ENCODE results near the gene GSAP.

Gene GSAP

GRCh38 chr7:77450613-77451012, 34.5 kb upstream of the GSAP start:
- Histone ChIP-seq H3K4me3 (ENCODE audit: low read depth, low read length, poor library complexity, severe bottlenecking) (no peak overlapping the region), H3K9me3 (ENCODE audit: low read length) (no peaks in the 10 kb centered on the region), H3K9me2 (ENCODE audit: low read depth, low read length) (no peaks in the 10 kb centered on the region), H3K27me3 (ENCODE audit: insufficient read depth, low read length) (no peaks in the 10 kb centered on the region), H3K79me2 (ENCODE audit: insufficient read depth, low read length) (no peaks in the 10 kb centered on the region), H3K36me3 (ENCODE audit: insufficient read depth, low read length) (no peaks in the 10 kb centered on the region), H2AFZ (ENCODE audit: low read length) (no peak overlapping the region), H3F3A (ENCODE audit: insufficient read depth, low read length) (no peaks in the 10 kb centered on the region), H3K27ac (ENCODE audit: low read depth, low read length, poor library complexity, severe bottlenecking) (no peak overlapping the region), H3K4me2 (ENCODE audit: low read length) (no peak overlapping the region), H3K9ac (ENCODE audit: low read length) (no peak overlapping the region), H3K4me1 (ENCODE audit: insufficient read depth, low read length, severe bottlenecking) (no peaks in the 10 kb centered on the region), H4K20me1 (ENCODE audit: insufficient read depth, low read length) (no peaks in the 10 kb centered on the region)
- no peak for TF ChIP-seq EZH2 (IDR thresholded peaks at IDR 0.05; ENCODE audit: borderline replicate concordance, low read length)
- TF ChIP-seq CTCF (IDR thresholded peaks at IDR 0.05; ENCODE audit: low read length) = no peak

GRCh38 chr7:77450054-77450453, 33.9 kb upstream of the GSAP start:
- H2AFZ ChIP-seq (ENCODE audit: low read length) = no peak overlapping the region
- TF ChIP-seq CTCF (IDR thresholded peaks at IDR 0.05; ENCODE audit: low read length) = no peak
- no peak for TF ChIP-seq EZH2 (IDR thresholded peaks at IDR 0.05; ENCODE audit: borderline replicate concordance, low read length)
- H3K9me3 ChIP-seq (ENCODE audit: low read length) = no peaks in the 10 kb centered on the region
- H3K9me2 ChIP-seq (ENCODE audit: low read depth, low read length) = no peaks in the 10 kb centered on the region
- no peak overlapping the region for H3K4me3 ChIP-seq (ENCODE audit: low read depth, low read length, poor library complexity, severe bottlenecking)
- no peaks in the 10 kb centered on the region for H4K20me1 ChIP-seq (ENCODE audit: insufficient read depth, low read length)
- H3K79me2 ChIP-seq (ENCODE audit: insufficient read depth, low read length) = no peaks in the 10 kb centered on the region
- no peak overlapping the region for H3K27ac ChIP-seq (ENCODE audit: low read depth, low read length, poor library complexity, severe bottlenecking)
- H3K4me2 ChIP-seq (ENCODE audit: low read length) = no peak overlapping the region
- H3K9ac ChIP-seq (ENCODE audit: low read length) = no peak overlapping the region
- H3K27me3 ChIP-seq (ENCODE audit: insufficient read depth, low read length) = no peaks in the 10 kb centered on the region
- no peaks in the 10 kb centered on the region for H3K36me3 ChIP-seq (ENCODE audit: insufficient read depth, low read length)
- no peaks in the 10 kb centered on the region for H3K4me1 ChIP-seq (ENCODE audit: insufficient read depth, low read length, severe bottlenecking)
- H3F3A ChIP-seq (ENCODE audit: insufficient read depth, low read length) = no peaks in the 10 kb centered on the region

GRCh38 chr7:77447616-77448015, 31.5 kb upstream of the GSAP start:
- Histone ChIP-seq H3K36me3 (ENCODE audit: insufficient read depth, low read length) (no peaks in the 10 kb centered on the region), H4K20me1 (ENCODE audit: insufficient read depth, low read length) (no peaks in the 10 kb centered on the region), H3F3A (ENCODE audit: insufficient read depth, low read length) (no peaks in the 10 kb centered on the region), H3K4me3 (ENCODE audit: low read depth, low read length, poor library complexity, severe bottlenecking) (no peak overlapping the region), H3K9me2 (ENCODE audit: low read depth, low read length) (no peaks in the 10 kb centered on the region), H3K27me3 (ENCODE audit: insufficient read depth, low read length) (no peaks in the 10 kb centered on the region), H3K79me2 (ENCODE audit: insufficient read depth, low read length) (no peaks in the 10 kb centered on the region), H3K9ac (ENCODE audit: low read length) (no peak overlapping the region), H3K4me2 (ENCODE audit: low read length) (no peak overlapping the region), H3K4me1 (ENCODE audit: insufficient read depth, low read length, severe bottlenecking) (no peaks in the 10 kb centered on the region), H3K9me3 (ENCODE audit: low read length) (no peaks in the 10 kb centered on the region), H2AFZ (ENCODE audit: low read length) (no peak overlapping the region), H3K27ac (ENCODE audit: low read depth, low read length, poor library complexity, severe bottlenecking) (no peak overlapping the region)
- TF ChIP-seq CTCF (IDR thresholded peaks at IDR 0.05; ENCODE audit: low read length) (no peak), EZH2 (IDR thresholded peaks at IDR 0.05; ENCODE audit: borderline replicate concordance, low read length) (no peak)

Data from OCI-LY1 (cell line).